H1 (cell line): ENCODE data around the gene SDHAF4. TPM values are rescaled to one million over a fixed set of nuclear protein-coding genes. Genes with fewer than 3 reads are reported as not detected.

Source experiments
- CTCF ChIA-PET: fragments of 300-600 bp; sonication (Branson Sonifier 250); formaldehyde crosslinking; loops from one replicate; lab custom pipeline; 2021; ENCODE audit not compliant: partially characterized antibody; lab: Charles Lee
- POLR2A ChIA-PET: fragments of 300-600 bp; sonication (Branson Sonifier 250); formaldehyde crosslinking; loops from one replicate; lab custom pipeline; 2021; ENCODE audit warnings: inconsistent platforms; ENCODE audit not compliant: partially characterized antibody; lab: Charles Lee
- DNase-seq, 2 experiments: peaks; one replicate each; pipeline versions ENCODE4 v3.0.0 to v3.0.0-alpha.2; 2010 to 2022; ENCODE audit warnings: low spot score in 2 of 2, low read depth in 1 of 2, mixed read lengths in 1 of 2
- FAIRE-seq: peaks from 2 replicates; lab custom pipeline; 2011; peaks lifted over from hg19 to GRCh38; lab: Jason Lieb, UNC
- H2AFZ ChIP-seq: 2 replicates; pipeline ENCODE4 v1.8.1; 2012; ENCODE audit warnings: low read length, inconsistent platforms
- H2AK5ac ChIP-seq: 2 replicates; pipeline ENCODE4 v1.6.1; 2013; ENCODE audit warnings: low read depth, low read length
- H2BK120ac ChIP-seq: replicated peaks from 2 replicates; pipeline ENCODE3; 2013; ENCODE audit warnings: low read depth, low read length, inconsistent platforms
- H2BK12ac ChIP-seq: 2 replicates; pipeline ENCODE4 v1.6.1; 2013; ENCODE audit warnings: low read depth, low read length
- H2BK15ac ChIP-seq: 2 replicates; pipeline ENCODE4 v1.6.1; 2013; ENCODE audit warnings: low read length
- H2BK20ac ChIP-seq: 2 replicates; pipeline ENCODE4 v1.6.1; 2013; ENCODE audit warnings: low read length
- H2BK5ac ChIP-seq: 2 replicates; pipeline ENCODE4 v1.6.1; 2013; ENCODE audit warnings: low read depth, low read length
- H3K14ac ChIP-seq: 2 replicates; pipeline ENCODE4 v1.6.1; 2013; ENCODE audit warnings: inconsistent platforms; ENCODE audit not compliant: insufficient read length
- H3K18ac ChIP-seq: 2 replicates; pipeline ENCODE4 v1.6.1; 2013; ENCODE audit warnings: low read length; ENCODE audit errors: extremely low read depth
- H3K23ac ChIP-seq: 2 replicates; pipeline ENCODE4 v1.6.1; 2013; ENCODE audit warnings: inconsistent platforms; ENCODE audit not compliant: insufficient read length
- H3K23me2 ChIP-seq: 2 replicates; pipeline ENCODE4 v1.6.1; 2013; ENCODE audit warnings: low read depth, low read length
- H3K27ac ChIP-seq: 2 replicates; pipeline ENCODE4 v1.6.1; 2011; ENCODE audit warnings: low read depth, low read length, inconsistent platforms
- H3K27me3 ChIP-seq, 4 experiments: replicated peaks in 1 of 4; 1 replicate in 1 of 4; 2 replicates in 3 of 4; pipeline versions ENCODE4 v1.6.1 to v1.8.1; 2011 to 2013; ENCODE audit warnings: low read length in 3 of 4, mild to moderate bottlenecking in 3 of 4, inconsistent platforms in 2 of 4, mixed read lengths in 2 of 4, moderate library complexity in 1 of 4; ENCODE audit not compliant: control insufficient read depth in 3 of 4, insufficient read depth in 3 of 4; ENCODE audit errors: extremely low read depth in 1 of 4
- H3K36me3 ChIP-seq, 4 experiments: 2 replicates each; pipeline versions ENCODE4 v1.6.1 to v1.8.1; 2011 to 2013; ENCODE audit warnings: mild to moderate bottlenecking in 4 of 4, low read length in 3 of 4, moderate library complexity in 2 of 4, control low read depth in 1 of 4, inconsistent platforms in 1 of 4; ENCODE audit not compliant: insufficient read depth in 4 of 4, control insufficient read depth in 2 of 4
- H3K4ac ChIP-seq: replicated peaks from 2 replicates; pipeline ENCODE3; 2013; ENCODE audit warnings: low read length, low read depth, mixed read lengths, inconsistent platforms; ENCODE audit not compliant: insufficient read length
- H3K4me1 ChIP-seq, 4 experiments: replicated peaks in 1 of 4; 1 replicate in 1 of 4; 2 replicates in 3 of 4; pipeline versions ENCODE4 v1.6.1 to v1.8.1; 2011 to 2013; ENCODE audit warnings: low read length in 3 of 4, inconsistent platforms in 2 of 4, mixed read lengths in 1 of 4; ENCODE audit not compliant: insufficient read depth in 4 of 4, control insufficient read depth in 3 of 4
- H3K4me2 ChIP-seq, 2 experiments: 2 replicates each; pipeline versions ENCODE4 v1.6.1 to v1.8.1; 2011 to 2013; ENCODE audit warnings: low read depth in 2 of 2, low read length in 2 of 2, control low read depth in 1 of 2, inconsistent platforms in 1 of 2, mild to moderate bottlenecking in 1 of 2; ENCODE audit not compliant: insufficient read depth in 1 of 2
- H3K4me3 ChIP-seq, 4 experiments: fragments of 200-600, 300-600 bp in 1 of 4; sonication (generic), shearing (Covaris generic), sonication (Bioruptor Twin) in 1 of 4; 2 replicates each; pipeline versions ENCODE4 v1.5.1 to v1.8.1; 2011 to 2016; ENCODE audit warnings: low read length in 4 of 4, low read depth in 3 of 4, control low read depth in 2 of 4, inconsistent platforms in 2 of 4, mild to moderate bottlenecking in 2 of 4, mixed read lengths in 1 of 4, moderate library complexity in 1 of 4; ENCODE audit not compliant: insufficient read depth in 2 of 4; ENCODE audit errors: extremely low read depth in 1 of 4
- H3K56ac ChIP-seq: replicated peaks from 2 replicates; pipeline ENCODE3; 2013; ENCODE audit warnings: low read depth, mild to moderate bottlenecking, mixed read lengths, low read length, inconsistent platforms; ENCODE audit not compliant: insufficient read length
- H3K79me1 ChIP-seq: 2 replicates; pipeline ENCODE4 v1.6.1; 2013; ENCODE audit warnings: low read depth, low read length, control low read depth
- H3K79me2 ChIP-seq, 2 experiments: 2 replicates each; pipeline versions ENCODE4 v1.6.1 to v1.8.1; 2012 to 2013; ENCODE audit warnings: low read length in 2 of 2, mild to moderate bottlenecking in 2 of 2, inconsistent platforms in 1 of 2; ENCODE audit not compliant: insufficient read depth in 2 of 2, control insufficient read depth in 1 of 2
- H3K9ac ChIP-seq, 4 experiments: replicated peaks in 1 of 4; 1 replicate in 1 of 4; 2 replicates in 3 of 4; pipeline versions ENCODE4 v1.6.1 to v1.8.1; 2011 to 2013; ENCODE audit warnings: low read depth in 3 of 4, low read length in 3 of 4, control low read depth in 2 of 4, mild to moderate bottlenecking in 2 of 4, moderate library complexity in 2 of 4, inconsistent platforms in 1 of 4; ENCODE audit errors: extremely low read depth in 1 of 4
- H3K9me3 ChIP-seq, 2 experiments: 2 replicates each; pipeline versions ENCODE4 v1.6.1 to v1.8.1; 2012 to 2013; ENCODE audit warnings: mild to moderate bottlenecking in 2 of 2, moderate library complexity in 2 of 2, control low read depth in 1 of 2, inconsistent platforms in 1 of 2, low read depth in 1 of 2, low read length in 1 of 2, mixed read lengths in 1 of 2; ENCODE audit not compliant: insufficient read depth in 2 of 2
- H4K20me1 ChIP-seq, 2 experiments: replicated peaks in 1 of 2; 2 replicates each; pipeline versions ENCODE3 to v1.8.1; 2011 to 2013; ENCODE audit warnings: inconsistent platforms in 2 of 2, low read length in 2 of 2, mild to moderate bottlenecking in 1 of 2; ENCODE audit not compliant: insufficient read depth in 2 of 2, control insufficient read depth in 1 of 2
- H4K5ac ChIP-seq: 2 replicates; pipeline ENCODE4 v1.6.1; 2013; ENCODE audit warnings: low read length, low read depth, mixed read lengths, inconsistent platforms; ENCODE audit not compliant: insufficient read length
- H4K8ac ChIP-seq: 2 replicates; pipeline ENCODE4 v1.8.0; 2013; ENCODE audit warnings: mild to moderate bottlenecking, moderate library complexity, low read length, inconsistent platforms; ENCODE audit not compliant: insufficient read depth; ENCODE audit errors: extremely low read depth
- H4K91ac ChIP-seq: replicated peaks from 2 replicates; pipeline ENCODE3; 2013; ENCODE audit warnings: low read length, mixed read lengths, inconsistent platforms; ENCODE audit not compliant: insufficient read length
- BCL11A ChIP-seq, 2 experiments: IDR thresholded peaks; one replicate each; pipeline ENCODE4 v1.6.1; 2011; ENCODE audit warnings: low read depth in 2 of 2, low read length in 2 of 2, mild to moderate bottlenecking in 2 of 2
- BRCA1 ChIP-seq: IDR thresholded peaks from 2 replicates; pipeline ENCODE4 v1.6.1; 2012; ENCODE audit warnings: low read depth, low read length, improper control_type of control experiment
- FOSL1 ChIP-seq: IDR thresholded peaks from 2 replicates; pipeline ENCODE4 v1.6.1; 2011; ENCODE audit warnings: mild to moderate bottlenecking, low read depth, low read length, moderate library complexity; ENCODE audit not compliant: insufficient read depth
- GTF2F1 ChIP-seq: IDR thresholded peaks from 2 replicates; pipeline ENCODE4 v1.6.1; 2012; ENCODE audit warnings: low read depth, low read length, improper control_type of control experiment, borderline replicate concordance
- JUN ChIP-seq: IDR thresholded peaks from 2 replicates; pipeline ENCODE4 v1.6.1; 2011; ENCODE audit warnings: low read depth, mild to moderate bottlenecking, improper control_type of control experiment, low read length
- KDM4A ChIP-seq: IDR thresholded peaks from one replicate; pipeline ENCODE4 v1.7.1; 2012; ENCODE audit warnings: low read depth, mild to moderate bottlenecking, moderate library complexity, low read length, inconsistent platforms; ENCODE audit not compliant: severe bottlenecking
- POU5F1 ChIP-seq: IDR thresholded peaks from 2 replicates; pipeline ENCODE4 v1.6.1; 2011; ENCODE audit warnings: low read depth, mild to moderate bottlenecking, low read length, moderate library complexity
- SAP30 ChIP-seq: fragments of 300-600 bp; sonication (generic); IDR thresholded peaks from 2 replicates; pipeline ENCODE4 v1.7.1; 2012; ENCODE audit warnings: low read length, moderate library complexity, mild to moderate bottlenecking, inconsistent platforms; ENCODE audit not compliant: insufficient read depth, insufficient replicate concordance
- TAF1 ChIP-seq: IDR thresholded peaks from 2 replicates; pipeline ENCODE4 v1.6.1; 2011; ENCODE audit warnings: mild to moderate bottlenecking, low read depth, low read length
- TBP ChIP-seq: IDR thresholded peaks from 2 replicates; pipeline ENCODE4 v1.6.1; 2011; ENCODE audit warnings: low read depth, low read length, improper control_type of control experiment
- TEAD4 ChIP-seq: IDR thresholded peaks from 2 replicates; pipeline ENCODE4 v1.6.1; 2012; ENCODE audit warnings: low read depth, low read length, inconsistent platforms, mixed read lengths
- WGBS, 2 experiments: shearing (Covaris generic) in 1 of 2; methylation state at CpG; one replicate each; pipeline versions ENCODE4 v1.1.6 to v1.1.7; 2013 to 2015; ENCODE audit warnings: low lambda C conversion rate in 2 of 2, mixed read lengths in 2 of 2, inconsistent platforms in 1 of 2, low coverage in 1 of 2, missing lambda C conversion rate in 1 of 2; ENCODE audit not compliant: insufficient replicate concordance in 2 of 2, insufficient coverage in 1 of 2, insufficient read length in 1 of 2; ENCODE audit errors: extremely low coverage in 1 of 2, missing lambda C conversion rate in 1 of 2; 5-methylcytosine and 5-hydroxymethylcytosine counted together
- polyA plus RNA-seq, 7 experiments: library from polyadenylated mRNA; depleted of rRNA in 3 of 7; stranded (reverse) in 5 of 7; unstranded in 2 of 7; fragments of >200 nt in 5 of 7; fragments of 200-250 nt in 2 of 7; gene quantifications; 1 replicate in 5 of 7; 2 replicates in 1 of 7; 4 replicates in 1 of 7; pipeline versions ENCODE4 v1.2.1 to v1.2.3, GENCODE V29; 2011 to 2013; ENCODE audit warnings: missing spikeins in 2 of 7, mixed read lengths in 2 of 7
- total RNA-seq: library from RNA; stranded (reverse); fragmentation: NEBNext Ultra II Directional; extraction: Animal tissue kit (Norgen Biotek cat#: 25700); gene quantifications from 2 replicates; pipeline ENCODE4 v1.2.1, GENCODE V29; 2021
- TF ChIP-seq, protein P1 (sequence below): IDR thresholded peaks from 2 replicates; pipeline ENCODE4 v1.6.1; 2011; ENCODE audit warnings: low read depth, mild to moderate bottlenecking, low read length; ENCODE audit not compliant: insufficient read depth

Gene SDHAF4
- total and polyA plus RNA-seq, 2 of the 8 experiments (the other 6 are each of a cell fraction or from before 2014, with no cell fraction given): 9.8 to 14.9 TPM

DNA sequence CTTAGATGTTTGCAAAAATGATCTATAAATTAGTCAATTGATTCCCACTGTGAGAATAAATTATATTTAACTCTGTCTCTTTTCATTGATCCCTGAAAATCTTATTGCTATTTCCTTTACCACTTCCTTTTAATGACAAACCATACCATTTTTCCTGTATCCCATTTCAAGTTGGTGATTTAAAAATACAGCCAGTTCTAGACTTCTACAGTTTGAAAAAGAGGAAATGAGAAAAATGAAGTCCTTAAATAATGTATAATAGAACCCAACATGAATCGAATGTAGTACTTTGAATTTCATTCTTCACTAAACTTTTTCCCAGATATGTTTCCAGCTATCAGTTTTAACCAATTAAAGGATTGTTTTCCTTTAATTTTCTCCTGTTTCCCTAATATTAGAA lies 29.5 kb upstream of the SDHAF4 start:
- Histone ChIP-seq H3K4ac (no peak overlapping the region), H3K56ac (no peak overlapping the region), H4K20me1 (no peaks in the 10 kb centered on the region), H2BK5ac (no peak overlapping the region), H3K9me3 (no peaks in the 10 kb centered on the region), H3K9ac (no peak overlapping the region), H2BK12ac (no peak overlapping the region), H4K5ac (no peak overlapping the region), H2BK15ac (no peak overlapping the region), H3K27ac (no peak overlapping the region), H3K27me3 (no peaks in the 10 kb centered on the region), H4K91ac (no peak overlapping the region), H4K8ac (no peak overlapping the region), H3K14ac (no peak overlapping the region), H3K4me2 (no peak overlapping the region), H3K79me1 (no peaks in the 10 kb centered on the region), H2AK5ac (no peak overlapping the region), H3K23me2 (no peaks in the 10 kb centered on the region), H3K79me2 (no peaks in the 10 kb centered on the region), H2BK20ac (no peak overlapping the region), H3K4me1 (no peaks in the 10 kb centered on the region), H3K36me3 (peaks cover 0 to 28% (median 3%) of the 10 kb centered on the region in 4 experiments; a peak in 4 of 8 replicates), H3K23ac (no peak overlapping the region), H2BK120ac (no peak overlapping the region), H3K18ac (no peak overlapping the region), H3K4me3 (no peak overlapping the region), H2AFZ (no peak overlapping the region)
- TF ChIP-seq, protein P1, sequence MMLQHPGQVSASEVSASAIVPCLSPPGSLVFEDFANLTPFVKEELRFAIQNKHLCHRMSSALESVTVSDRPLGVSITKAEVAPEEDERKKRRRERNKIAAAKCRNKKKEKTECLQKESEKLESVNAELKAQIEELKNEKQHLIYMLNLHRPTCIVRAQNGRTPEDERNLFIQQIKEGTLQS: no peak
- no peak for TF ChIP-seq TEAD4
- TF ChIP-seq BCL11A (IDR thresholded peaks at IDR 0.05; ENCODE audit: low read depth in 2 of 2, low read length in 2 of 2): no peak
- no peak for TF ChIP-seq JUN
- TF ChIP-seq TAF1: no peak
- TF ChIP-seq BRCA1: no peak
- no peak for TF ChIP-seq FOSL1
- TF ChIP-seq GTF2F1: no peak
- TF ChIP-seq SAP30: no peak
- no peak for TF ChIP-seq POU5F1
- no peak for TF ChIP-seq TBP
- no peak for TF ChIP-seq KDM4A
- FAIRE-seq (no peak), DNase-seq (no peak)
- ChIA-PET POLR2A (no interaction called here), CTCF (interaction anchor here (1.1 to 2.0 kb wide), 3 partner anchors 15 to 228 kb away, joined by 3 to 6 read pairs (median 4); no protein-coding TSS in a partner anchor)
- 100% methylated on average over 1 of the region's 1 CpG; no CpG with 5 or more reads in 1 of the 2 experiments for WGBS, 2 experiments
